Measurements from ENCODE around the gene TBX18. TPM values are rescaled to one million over a fixed set of nuclear protein-coding genes. Genes with fewer than 3 reads are reported as not detected.
A peak's percentile ranks its signal among the peaks of the same experiment; 100 is the strongest.

TBX18 gene
- total and polyA plus RNA-seq, 9 of the 15 experiments (the other 6 are each of a cell fraction or from before 2014, with no cell fraction given): 4.0 to 36.1 (median 20.7) TPM

- FAIRE-seq (no peak), ATAC-seq (peak; percentile 92), DNase-seq (ENCODE audit: extremely low read depth in 1 of 4, low spot score in 3 of 4) (peak; percentile 46 to 60 (median 52))
- 66% methylated on average over 38 of the region's 79 CpGs for WGBS (ENCODE audit: insufficient coverage, low coverage, missing lambda C conversion rate)
- H2AFZ ChIP-seq (ENCODE audit: low read depth, low read length): peak overlapping the region; percentile 76
- POLR2A ChIA-PET: interaction anchor here (1.3 to 6.3 kb wide), 2 partner anchors 9 to 11 kb away, joined by 5 to 35 read pairs; partner anchors contain the start of gene TBX18
- TSS peak; percentile 69 for BruUV-seq (replicated peaks)
- CTCF ChIA-PET (ENCODE audit: low intra/inter-chr PET ratio): interaction anchor here (0.5 kb wide), 1 partner anchor 197 kb away, joined by 3 read pairs; no protein-coding TSS in a partner anchor
- no peaks in the 10 kb centered on the region for H3K9me3 ChIP-seq (replicated peaks; ENCODE audit: control insufficient read depth, insufficient read depth, low read depth, low read length)
- peak overlapping the region; percentile 60 to 87 for H3K9ac ChIP-seq (ENCODE audit: insufficient read depth in 1 of 2, low read depth in 2 of 2, low read length in 2 of 2)
- intact Hi-C loops (cut with micrococcal nuclease) (loop anchor here (10.0 kb wide), 1 partner anchor 190 kb away; no protein-coding TSS in a partner anchor), in situ Hi-C loops (cut with MboI) (loop anchor here (25.0 kb wide), 2 partner anchors 887 to 1913 kb away; no protein-coding TSS in a partner anchor)
- no peaks in the 10 kb centered on the region for H4K20me1 ChIP-seq (replicated peaks; ENCODE audit: control insufficient read depth, insufficient read depth, low read length)
- H3K79me2 ChIP-seq (ENCODE audit: control insufficient read depth, insufficient read depth, low read length): no peaks in the 10 kb centered on the region
- H3K27me3 ChIP-seq (ENCODE audit: control insufficient read depth in 2 of 2, insufficient read depth in 2 of 2, low read length in 2 of 2): peaks cover 0 to 1% of the 10 kb centered on the region in 2 experiments; a peak in 2 of 5 replicates
- no peaks in the 10 kb centered on the region for H3K9me1 ChIP-seq (ENCODE audit: control insufficient read depth, insufficient read depth, low read length)
- H3K4me3 ChIP-seq: peak overlapping the region; percentile 37
- H3K4me1 ChIP-seq (replicated peaks in 1 of 2; ENCODE audit: control insufficient read depth in 2 of 2, insufficient read depth in 2 of 2, low read length in 2 of 2): peaks cover 2 to 22% of the 10 kb centered on the region in 2 experiments; a peak in 2 of 5 replicates
- no peaks in the 10 kb centered on the region for H3K36me3 ChIP-seq (ENCODE audit: control insufficient read depth, insufficient read depth, low read length)
- H3K27ac ChIP-seq (ENCODE audit: extremely low read depth, low read depth, low read length): peak overlapping the region; percentile 37; the same call in 1 of the 3 replicates
- H3K4me2 ChIP-seq (ENCODE audit: insufficient read depth, low read length): peak overlapping the region; percentile 61; the same call in 1 of the 2 replicates
- peak; percentile 48 to 68 (median 54); a peak in 5 of 6 replicates for TF ChIP-seq CTCF (IDR thresholded peaks at IDR 0.05 in 2 of 3, conservative IDR thresholded peaks at IDR 0.05 in 1 of 3; ENCODE audit: insufficient read depth in 2 of 3, low read depth in 1 of 3, low read length in 3 of 3)
- peak; percentile 20 to 49; a peak in 3 of 4 replicates for TF ChIP-seq RAD21 (CRISPR knock-in tag; conservative IDR thresholded peaks at IDR 0.05 in 1 of 2, IDR thresholded peaks at IDR 0.05 in 1 of 2)
- 0 out of 2 replicates have a peak, but pooled peaks have one; percentile 29 for TF ChIP-seq HNRNPL (IDR thresholded peaks at IDR 0.05; ENCODE audit: low read depth, low read length)
- TF ChIP-seq UBTF (IDR thresholded peaks at IDR 0.05; ENCODE audit: borderline replicate concordance in 1 of 2, low read depth in 2 of 2, low read length in 2 of 2): peak in 1 of 2 experiments; percentile 28; a peak in 1 of 4 replicates
- no peak for TF ChIP-seq ZBTB43 (CRISPR knock-in tag; IDR thresholded peaks at IDR 0.05)
- TF ChIP-seq HDAC2 (IDR thresholded peaks at IDR 0.05): no peak
- TF ChIP-seq PHF8 (IDR thresholded peaks at IDR 0.05; ENCODE audit: borderline replicate concordance, low read length): peak; percentile 38; the same call in 1 of the 2 replicates
Measured at GRCh38 chr6:84774157-84774984, 10.0 kb upstream of the TBX18 start.
